ENCODE data around the gene EFCAB8.

EFCAB8 gene

GRCh38 chr20:32975698-32976674 lies 117.3 kb downstream of the EFCAB8 start:
- peak overlapping the region; percentile 80 for H3K27ac Mint-ChIP-seq

GRCh38 chr20:32976746-32977145 lies 118.0 kb downstream of the EFCAB8 start:
- Mint-ChIP-seq H3K36me3 (peaks cover 23% of the 10 kb centered on the region), H3K4me3 (no peak overlapping the region), H3K4me1 (peaks cover 13% of the 10 kb centered on the region), H3K27ac (peak overlapping the region; percentile 80), H3K9me3 (peaks cover 32% of the 10 kb centered on the region), H3K27me3 (no peaks in the 10 kb centered on the region)
- CTCF ChIA-PET: interaction anchor here (0.5 to 1.3 kb wide), 3 partner anchors 9 to 587 kb away, joined by 3 read pairs; no protein-coding TSS in a partner anchor
- DNase-seq: no peak

More at GRCh38 chr20:32975698-32976674, 117.3 kb downstream of the EFCAB8 start:
- H3K27me3 Mint-ChIP-seq: no peaks in the 10 kb centered on the region
- CTCF ChIA-PET: interaction anchor here (0.7 to 1.3 kb wide), 3 partner anchors 9 to 30 kb away, joined by 3 read pairs; no protein-coding TSS in a partner anchor
- peaks cover 23% of the 10 kb centered on the region for H3K36me3 Mint-ChIP-seq
- peaks cover 13% of the 10 kb centered on the region for H3K4me1 Mint-ChIP-seq
- H3K4me3 Mint-ChIP-seq: no peak overlapping the region
- DNase-seq: no peak
- H3K9me3 Mint-ChIP-seq: peaks cover 32% of the 10 kb centered on the region

GRCh38 chr20:32977281-32978008 lies 118.7 kb downstream of the EFCAB8 start:
- H3K4me3 Mint-ChIP-seq: no peak overlapping the region
- peaks cover 32% of the 10 kb centered on the region for H3K9me3 Mint-ChIP-seq
- peaks cover 23% of the 10 kb centered on the region for H3K36me3 Mint-ChIP-seq
- H3K27me3 Mint-ChIP-seq: no peaks in the 10 kb centered on the region
- no peak overlapping the region for H3K27ac Mint-ChIP-seq
- CTCF ChIA-PET: interaction anchor here (1.3 kb wide), 1 partner anchor 8 kb away, joined by 3 read pairs; no protein-coding TSS in a partner anchor
- DNase-seq: no peak
- H3K4me1 Mint-ChIP-seq: peaks cover 13% of the 10 kb centered on the region

- Mint-ChIP-seq H3K27me3 (no peaks in the 10 kb centered on the region), H3K9me3 (peaks cover 32% of the 10 kb centered on the region), H3K4me3 (no peak overlapping the region), H3K4me1 (peaks cover 13% of the 10 kb centered on the region), H3K27ac (no peak overlapping the region), H3K36me3 (peaks cover 21% of the 10 kb centered on the region)
- DNase-seq: no peak
- CTCF ChIA-PET: no interaction called here
Observed at GRCh38 chr20:32978009-32978335, 119.2 kb downstream of the EFCAB8 start.

GRCh38 chr20:32979201-32979998 lies 120.7 kb downstream of the EFCAB8 start:
- H3K27me3 Mint-ChIP-seq: no peaks in the 10 kb centered on the region
- H3K9me3 Mint-ChIP-seq: peaks cover 32% of the 10 kb centered on the region
- no peak for DNase-seq
- CTCF ChIA-PET: no interaction called here
- peaks cover 20% of the 10 kb centered on the region for H3K36me3 Mint-ChIP-seq
- no peak overlapping the region for H3K4me3 Mint-ChIP-seq
- H3K4me1 Mint-ChIP-seq: peaks cover 13% of the 10 kb centered on the region
- peak overlapping the region; percentile 37 for H3K27ac Mint-ChIP-seq

- Mint-ChIP-seq H3K36me3 (peaks cover 14% of the 10 kb centered on the region), H3K27me3 (no peaks in the 10 kb centered on the region), H3K4me3 (no peak overlapping the region), H3K4me1 (peaks cover 13% of the 10 kb centered on the region), H3K27ac (no peak overlapping the region), H3K9me3 (peaks cover 26% of the 10 kb centered on the region)
- DNase-seq: no peak
- CTCF ChIA-PET: interaction anchor here (1.0 kb wide), 1 partner anchor 24 kb away, joined by 5 read pairs; the partner anchor contains the start of gene SUN5
Observed at GRCh38 chr20:32980131-32980941, 121.6 kb downstream of the EFCAB8 start.

- no peak overlapping the region for H3K4me3 Mint-ChIP-seq
- CTCF ChIA-PET: interaction anchor here (1.0 kb wide), 1 partner anchor 23 kb away, joined by 5 read pairs; the partner anchor contains the start of gene SUN5
- no peak for DNase-seq
- peaks cover 13% of the 10 kb centered on the region for H3K4me1 Mint-ChIP-seq
- H3K27me3 Mint-ChIP-seq: no peaks in the 10 kb centered on the region
- H3K9me3 Mint-ChIP-seq: peaks cover 22% of the 10 kb centered on the region
- H3K27ac Mint-ChIP-seq: no peak overlapping the region
- H3K36me3 Mint-ChIP-seq: peaks cover 11% of the 10 kb centered on the region
Observed at GRCh38 chr20:32980990-32981389, 122.3 kb downstream of the EFCAB8 start.

- Mint-ChIP-seq H3K27me3 (no peaks in the 10 kb centered on the region), H3K4me1 (no peaks in the 10 kb centered on the region), H3K36me3 (peaks cover 2% of the 10 kb centered on the region), H3K9me3 (peaks cover 3% of the 10 kb centered on the region), H3K4me3 (no peak overlapping the region), H3K27ac (no peak overlapping the region)
- CTCF ChIA-PET: no interaction called here
- DNase-seq: no peak
Observed at GRCh38 chr20:32982617-32983458, 124.1 kb downstream of the EFCAB8 start.

GRCh38 chr20:32983459-32984112 lies 124.9 kb downstream of the EFCAB8 start:
- no peaks in the 10 kb centered on the region for H3K4me1 Mint-ChIP-seq
- CTCF ChIA-PET: interaction anchor here (2.6 kb wide), 1 partner anchor 82 kb away, joined by 6 read pairs; no protein-coding TSS in a partner anchor
- H3K9me3 Mint-ChIP-seq: no peaks in the 10 kb centered on the region
- H3K27ac Mint-ChIP-seq: no peak overlapping the region
- H3K4me3 Mint-ChIP-seq: no peak overlapping the region
- peak; percentile 15 for DNase-seq
- H3K36me3 Mint-ChIP-seq: no peaks in the 10 kb centered on the region
- H3K27me3 Mint-ChIP-seq: no peaks in the 10 kb centered on the region

GRCh38 chr20:32984196-32984595 lies 125.5 kb downstream of the EFCAB8 start:
- no peaks in the 10 kb centered on the region for H3K9me3 Mint-ChIP-seq
- CTCF ChIA-PET: interaction anchor here (2.6 kb wide), 1 partner anchor 83 kb away, joined by 6 read pairs; no protein-coding TSS in a partner anchor
- H3K27ac Mint-ChIP-seq: no peak overlapping the region
- no peaks in the 10 kb centered on the region for H3K4me1 Mint-ChIP-seq
- peak; percentile 11 for DNase-seq
- H3K27me3 Mint-ChIP-seq: no peaks in the 10 kb centered on the region
- no peaks in the 10 kb centered on the region for H3K36me3 Mint-ChIP-seq
- no peak overlapping the region for H3K4me3 Mint-ChIP-seq

GRCh38 chr20:32984631-32985354 lies 126.1 kb downstream of the EFCAB8 start:
- peak; percentile 18 for DNase-seq
- no peaks in the 10 kb centered on the region for H3K4me1 Mint-ChIP-seq
- CTCF ChIA-PET: interaction anchor here (1.3 to 2.6 kb wide), 2 partner anchors 8 to 83 kb away, joined by 3 to 6 read pairs; no protein-coding TSS in a partner anchor
- H3K36me3 Mint-ChIP-seq: no peaks in the 10 kb centered on the region
- H3K27ac Mint-ChIP-seq: no peak overlapping the region
- H3K4me3 Mint-ChIP-seq: no peak overlapping the region
- no peaks in the 10 kb centered on the region for H3K9me3 Mint-ChIP-seq
- H3K27me3 Mint-ChIP-seq: no peaks in the 10 kb centered on the region

Measured in activated naive CD4-positive, alpha-beta T cell treated with anti-CD3 and anti-CD28 coated beads, Interleukin-2, amount 10 ng/mL, durations not matched to agents 7 days and 5 days (primary cell).